HG02798 (cell line): ENCODE results near the gene TTLL5.
A peak's percentile ranks its signal among the peaks of the same experiment; 100 is the strongest.

Experiments
- ATAC-seq: cut with Tn5 transposase; IDR thresholded peaks from one replicate; pipeline ENCODE4 v1.9.1; 2021; ENCODE audit warnings: mild to moderate bottlenecking; ENCODE audit not compliant: unreplicated experiment, poor library complexity

Gene TTLL5

DNA sequence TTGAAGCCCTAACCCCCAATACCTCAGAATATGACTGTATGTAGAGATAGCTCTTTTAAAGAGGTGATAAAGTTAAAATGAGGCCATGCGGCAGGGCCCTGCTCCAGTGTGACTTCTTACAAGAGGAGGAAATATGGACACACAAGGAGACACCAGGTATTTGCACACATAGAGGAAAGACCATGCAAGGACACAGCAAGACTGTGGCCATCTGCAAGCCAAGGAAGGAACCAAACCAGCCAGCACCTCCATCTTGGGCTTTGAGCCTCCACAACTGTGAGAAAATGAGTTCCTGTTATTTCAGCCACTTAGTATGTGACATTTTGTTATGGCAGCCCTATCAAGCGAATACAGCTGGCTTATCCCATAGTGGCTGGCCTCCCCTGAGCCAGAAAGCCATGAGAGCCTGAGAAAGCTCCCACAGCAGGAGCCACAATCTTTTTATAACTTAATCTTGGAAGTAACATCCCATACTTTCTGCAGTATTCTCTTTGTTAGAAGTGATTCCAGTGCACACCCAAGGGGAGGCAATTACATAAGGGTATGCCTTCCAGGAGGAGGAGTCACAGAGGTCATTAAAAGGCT lies 272.8 kb downstream of the TTLL5 start:
- ATAC-seq = no peak

DNA sequence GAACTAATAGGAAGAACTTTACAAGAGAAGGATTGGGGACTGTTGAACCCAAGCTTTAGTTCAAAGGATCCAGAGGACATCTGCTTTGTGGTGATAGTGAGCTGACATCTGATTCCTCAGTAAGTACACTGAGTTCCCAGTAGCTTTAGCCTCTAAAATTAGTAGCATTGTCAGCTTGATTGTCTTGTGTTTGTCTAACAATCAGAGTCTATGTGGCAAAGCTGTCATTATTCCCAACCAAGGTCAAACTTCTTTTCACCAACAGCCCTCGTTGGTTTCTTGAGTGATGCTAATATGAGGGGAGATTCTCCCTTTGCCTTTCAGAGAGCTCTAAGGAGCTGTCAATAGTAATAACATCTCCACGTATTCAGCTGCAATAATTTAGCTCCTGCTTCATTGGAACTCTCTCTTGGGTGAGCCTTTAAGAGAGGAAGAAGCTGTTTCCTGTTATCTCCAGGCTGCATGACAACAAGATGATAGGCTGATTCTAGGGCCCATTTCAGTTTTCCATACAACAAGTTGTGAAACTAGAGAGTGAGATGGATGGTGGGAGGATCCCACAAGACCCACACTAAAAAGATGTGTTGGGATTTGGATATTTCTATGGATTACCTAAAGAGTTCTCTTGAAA lies 274.1 kb downstream of the TTLL5 start:
- ATAC-seq = no peak

DNA sequence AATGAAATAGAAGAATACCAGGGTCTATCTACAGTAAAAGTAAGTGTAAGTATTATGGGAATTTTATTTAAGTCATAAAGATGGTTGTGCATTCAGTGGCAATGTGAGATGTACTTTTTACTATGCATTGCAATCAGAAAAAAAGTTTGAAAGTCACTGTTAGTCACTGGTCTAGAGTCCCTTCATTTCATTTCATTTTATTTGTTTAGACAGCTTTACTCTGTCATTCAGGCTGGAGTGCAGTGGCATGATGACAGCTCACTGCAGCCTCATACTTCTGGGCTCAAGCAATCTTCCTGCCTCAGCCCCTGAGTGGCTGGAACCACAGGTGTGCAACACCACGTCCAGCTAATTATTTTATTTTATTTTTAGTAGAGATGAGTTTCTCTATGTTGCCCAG lies 278.2 kb downstream of the TTLL5 start:
- ATAC-seq = no peak

- ATAC-seq = no peak
Observed at GRCh38 chr14:75941030-75941429, 280.0 kb downstream of the TTLL5 start.

- no peak for ATAC-seq
Observed at GRCh38 chr14:75944607-75945241, 283.7 kb downstream of the TTLL5 start.

DNA sequence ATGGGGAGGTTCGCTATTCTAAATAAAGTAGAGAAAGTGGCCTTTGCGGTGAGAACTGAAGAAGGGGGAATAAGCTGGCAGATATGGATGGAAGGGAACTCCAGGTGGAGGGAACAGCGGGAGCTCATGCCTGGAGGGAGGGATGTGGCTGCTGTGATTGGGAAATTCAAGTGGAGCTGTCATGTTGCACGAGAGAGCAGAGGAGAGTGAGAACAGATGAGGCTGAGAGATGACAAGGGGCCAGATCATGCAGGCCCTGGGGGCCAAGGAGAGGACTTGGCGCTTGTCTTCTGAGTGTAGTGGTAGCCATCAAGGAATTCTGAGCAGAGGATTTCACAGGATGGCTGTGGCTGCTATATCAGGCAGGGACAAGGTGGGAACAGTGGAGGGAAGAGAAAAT lies 285.7 kb downstream of the TTLL5 start:
- no peak for ATAC-seq

GRCh38 chr14:75952489-75952888 lies 291.4 kb downstream of the TTLL5 start:
- ATAC-seq = no peak

DNA sequence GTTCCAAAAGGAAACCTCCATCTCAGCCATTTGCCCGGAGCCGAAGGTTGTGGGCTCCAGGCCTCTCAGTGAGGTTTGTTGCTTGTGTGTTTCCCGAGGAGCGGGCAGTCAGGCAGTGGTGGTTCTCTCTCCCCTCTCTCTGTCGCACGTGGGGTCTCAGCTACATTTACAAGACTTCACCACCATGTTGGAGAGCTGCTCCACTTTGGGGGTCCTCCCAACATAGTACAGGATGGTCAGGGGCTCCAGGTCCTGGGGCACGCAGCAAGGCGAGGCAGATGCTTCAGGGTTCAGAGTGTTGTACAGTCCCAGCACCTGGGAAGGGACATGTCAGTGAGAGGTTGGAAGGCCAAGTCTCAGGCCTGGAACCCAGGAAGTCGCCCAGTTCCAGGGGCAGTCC lies 298.0 kb downstream of the TTLL5 start:
- no peak for ATAC-seq

DNA sequence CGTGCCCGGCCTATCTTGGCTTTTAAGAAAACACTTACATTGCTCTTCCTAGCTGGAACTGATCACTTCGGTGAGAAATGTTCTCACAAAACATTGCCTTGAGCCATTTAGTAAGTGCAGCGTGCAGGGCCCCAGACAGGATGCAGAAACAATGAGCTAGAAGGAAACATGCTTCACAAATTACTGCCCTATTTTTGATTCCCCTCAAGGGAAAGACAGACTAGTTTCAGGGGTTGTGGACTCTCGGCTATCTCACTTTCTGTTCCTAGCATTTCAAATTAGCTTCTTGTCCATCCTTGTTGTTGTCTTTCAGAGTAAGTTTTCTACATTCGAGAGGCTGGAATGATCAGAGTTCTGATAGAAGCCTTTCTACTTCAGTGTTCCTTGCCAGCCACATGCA lies 299.2 kb downstream of the TTLL5 start:
- peak; percentile 45 for ATAC-seq

DNA sequence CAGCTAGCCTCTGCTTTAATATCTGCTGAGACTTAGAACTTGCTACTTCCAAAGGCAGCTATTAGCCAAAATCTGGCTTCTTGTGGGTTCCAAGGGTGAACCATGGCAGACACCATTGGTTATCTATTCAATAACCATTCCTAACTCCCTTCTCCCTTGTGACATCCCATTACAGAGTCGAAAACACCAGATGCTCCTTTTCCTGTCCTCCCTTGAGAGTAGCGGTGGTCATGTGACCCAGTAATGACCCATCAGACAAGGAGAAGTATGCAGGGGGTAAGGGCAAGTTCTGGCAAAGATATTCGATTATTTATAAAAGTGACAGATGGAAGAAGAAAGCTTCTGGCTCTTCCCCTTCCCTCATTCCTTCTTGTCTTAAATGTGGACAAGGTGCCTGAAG lies 300.6 kb downstream of the TTLL5 start:
- ATAC-seq = no peak

- no peak for ATAC-seq
Observed at GRCh38 chr14:75967866-75968265, 306.8 kb downstream of the TTLL5 start.

DNA sequence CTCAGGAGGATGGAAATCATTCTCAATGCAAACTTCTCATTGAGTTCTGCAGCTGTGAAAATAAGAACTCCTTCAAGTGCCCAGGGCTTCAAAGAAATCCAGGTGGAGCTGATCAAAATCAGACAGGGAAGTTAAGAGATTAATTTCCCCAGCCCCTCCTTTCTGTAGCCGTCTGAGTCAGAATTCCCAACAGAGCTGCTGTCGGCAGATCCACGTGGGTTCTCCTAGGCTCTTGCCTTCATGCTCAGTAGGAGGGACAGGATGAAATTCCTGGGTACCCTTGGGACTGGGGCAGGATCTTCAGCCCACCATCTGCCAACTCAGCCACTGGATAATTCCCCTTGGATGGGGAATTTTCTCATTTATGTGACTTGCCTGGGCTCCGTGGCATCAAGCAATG lies 307.4 kb downstream of the TTLL5 start:
- ATAC-seq = no peak

DNA sequence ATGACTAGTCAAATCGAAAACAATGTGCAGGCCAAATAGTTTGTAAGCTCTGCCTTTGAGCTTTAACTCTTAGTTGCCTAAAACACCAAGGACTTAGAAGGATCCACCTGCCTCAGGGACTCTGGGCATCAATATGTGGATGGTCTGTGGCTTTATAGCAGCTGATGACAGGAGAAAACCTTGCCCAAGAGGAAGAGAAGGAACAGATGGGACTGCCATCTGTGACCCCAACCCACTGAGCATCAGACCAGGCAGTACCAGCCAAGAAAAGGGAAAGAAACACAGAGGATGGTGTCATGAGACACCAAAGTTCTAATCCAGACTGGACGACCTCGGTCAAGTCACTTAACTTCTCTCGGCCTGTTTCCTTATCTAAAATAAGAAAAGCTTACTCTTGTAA lies 308.1 kb downstream of the TTLL5 start:
- no peak for ATAC-seq

- no peak for ATAC-seq
Observed at GRCh38 chr14:75969891-75970290, 308.8 kb downstream of the TTLL5 start.

DNA sequence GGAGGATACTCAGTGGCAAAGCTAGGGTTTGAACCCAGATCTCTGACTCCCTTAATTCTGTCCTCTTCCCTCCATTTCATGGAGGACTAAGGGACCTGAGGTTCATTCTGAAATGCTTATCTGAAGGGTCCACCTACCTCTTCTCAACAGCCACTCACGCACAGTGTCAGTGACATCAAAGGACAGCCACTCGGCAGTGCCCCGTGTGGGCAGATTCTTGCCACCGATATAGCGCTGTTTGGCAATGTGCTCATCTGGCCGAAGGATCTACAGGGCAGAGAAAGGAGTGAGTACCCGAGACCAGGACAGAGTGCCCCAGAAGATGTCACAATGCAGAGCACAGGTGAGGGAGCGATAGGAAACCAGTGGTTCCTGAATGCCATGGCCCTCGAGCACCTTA lies 309.9 kb downstream of the TTLL5 start:
- no peak for ATAC-seq

DNA sequence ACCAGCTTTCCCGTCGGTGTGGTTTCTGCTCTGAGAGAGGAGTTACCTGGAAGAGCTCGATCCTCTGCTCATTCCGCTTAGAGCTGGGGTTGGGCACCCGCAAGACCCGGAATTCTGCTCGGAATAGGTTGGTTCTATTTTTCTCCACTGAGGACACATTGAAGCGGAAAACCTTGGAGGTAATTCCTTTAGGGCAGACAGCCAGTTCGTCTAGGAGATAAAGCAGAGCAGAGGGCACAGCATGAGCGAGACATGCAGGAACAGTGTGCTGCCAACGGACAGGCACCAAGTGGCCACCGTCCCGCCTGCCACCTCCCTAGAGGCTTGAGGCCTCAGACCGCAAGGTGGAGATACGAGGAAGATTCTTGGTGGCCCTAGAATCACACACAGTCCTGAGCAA lies 310.5 kb downstream of the TTLL5 start:
- ATAC-seq = no peak

- ATAC-seq = no peak
Observed at GRCh38 chr14:75972801-75973421, 311.9 kb downstream of the TTLL5 start.

- no peak for ATAC-seq
Observed at GRCh38 chr14:75976826-75977581, 316.0 kb downstream of the TTLL5 start.

- ATAC-seq = no peak
Observed at GRCh38 chr14:75977582-75977943, 316.5 kb downstream of the TTLL5 start.

DNA sequence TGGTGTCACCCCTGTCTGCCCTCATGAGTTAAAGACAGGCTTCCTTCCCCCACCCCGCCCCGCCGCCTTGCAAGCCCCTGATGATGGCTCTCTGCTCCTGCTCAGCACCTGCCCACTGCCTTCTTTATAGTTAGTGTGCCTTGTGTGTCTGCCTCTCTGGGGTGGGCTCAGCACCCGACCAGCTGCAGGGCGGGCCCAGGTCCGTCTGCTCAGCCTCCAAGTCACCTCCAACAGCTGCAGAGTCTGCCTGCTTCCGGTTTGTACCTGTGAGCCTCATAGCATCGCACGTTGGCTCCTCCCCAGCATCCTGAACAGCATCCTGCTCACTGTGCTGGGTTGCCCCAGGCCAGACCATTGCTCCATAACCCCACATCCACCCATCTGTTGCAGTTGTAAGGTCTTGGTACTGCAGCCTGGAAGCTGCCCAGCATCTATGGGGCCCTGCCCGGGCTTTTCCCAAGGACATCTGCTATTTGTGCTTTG lies 317.2 kb downstream of the TTLL5 start:
- no peak for ATAC-seq

DNA sequence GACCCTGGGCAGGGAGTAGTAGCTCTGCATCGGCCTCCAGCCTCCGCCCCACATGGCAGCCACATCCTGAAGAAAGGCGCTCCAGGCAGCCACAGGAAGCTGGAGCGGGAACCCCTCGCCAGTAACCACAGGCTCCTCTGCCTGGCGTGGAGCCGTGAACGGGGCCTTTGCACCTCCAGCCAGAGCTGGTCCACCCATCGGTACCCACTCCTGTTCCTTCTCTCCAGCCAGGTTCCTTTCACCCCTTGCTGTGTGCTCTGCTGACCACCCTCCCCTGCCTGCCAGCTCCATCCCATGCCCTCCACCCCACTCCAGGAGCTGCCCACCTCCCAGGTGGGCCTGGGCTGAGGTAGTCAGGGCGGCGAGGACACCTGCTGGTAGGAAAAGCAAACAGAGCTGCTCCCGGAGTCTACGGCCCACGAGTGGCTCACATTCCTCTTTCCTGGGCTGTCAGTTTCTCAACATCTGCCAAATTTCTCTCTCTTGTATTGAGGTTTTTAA lies 318.1 kb downstream of the TTLL5 start:
- ATAC-seq = no peak
